Measurements from ENCODE around the gene GATA2.

GATA2 gene

GRCh38 chr3:128498901-128499530 lies 6.0 kb upstream of the GATA2 start:
- H3K27ac ChIP-seq (ENCODE audit: poor library complexity, severe bottlenecking) = no peak overlapping the region
- no peaks in the 10 kb centered on the region for H3K27me3 ChIP-seq (ENCODE audit: insufficient read depth, poor library complexity, severe bottlenecking)
- no peak overlapping the region for H3K4me3 ChIP-seq (ENCODE audit: severe bottlenecking)

GRCh38 chr3:128498127-128498626 lies 5.2 kb upstream of the GATA2 start:
- Histone ChIP-seq H3K9me3 (ENCODE audit: severe bottlenecking) (no peaks in the 10 kb centered on the region), H3K27ac (ENCODE audit: poor library complexity, severe bottlenecking) (no peak overlapping the region), H3K27me3 (ENCODE audit: insufficient read depth, poor library complexity, severe bottlenecking) (no peaks in the 10 kb centered on the region), H3K4me3 (ENCODE audit: severe bottlenecking) (peak overlapping the region; percentile 36), H3K36me3 (ENCODE audit: low read depth) (no peaks in the 10 kb centered on the region), H3K4me1 (ENCODE audit: insufficient read depth, poor library complexity, severe bottlenecking) (no peaks in the 10 kb centered on the region)
- TF ChIP-seq CTCF (IDR thresholded peaks at IDR 0.05; ENCODE audit: poor library complexity, severe bottlenecking) = peak; percentile 68
- DNase-seq (ENCODE audit: low spot score) = no peak
- ATAC-seq (ENCODE audit: low read depth) = no peak

More at GRCh38 chr3:128498901-128499530, 6.0 kb upstream of the GATA2 start:
- H3K4me1 ChIP-seq (ENCODE audit: insufficient read depth, poor library complexity, severe bottlenecking) = no peaks in the 10 kb centered on the region
- no peaks in the 10 kb centered on the region for H3K9me3 ChIP-seq (ENCODE audit: severe bottlenecking)
- H3K36me3 ChIP-seq (ENCODE audit: low read depth) = no peaks in the 10 kb centered on the region
- ATAC-seq (ENCODE audit: low read depth) (no peak), DNase-seq (ENCODE audit: low spot score) (no peak)
- TF ChIP-seq CTCF (IDR thresholded peaks at IDR 0.05; ENCODE audit: poor library complexity, severe bottlenecking) = no peak

GRCh38 chr3:128497305-128498126 lies 4.5 kb upstream of the GATA2 start:
- Histone ChIP-seq H3K36me3 (ENCODE audit: low read depth) (no peaks in the 10 kb centered on the region), H3K9me3 (ENCODE audit: severe bottlenecking) (no peaks in the 10 kb centered on the region), H3K27ac (ENCODE audit: poor library complexity, severe bottlenecking) (no peak overlapping the region), H3K27me3 (ENCODE audit: insufficient read depth, poor library complexity, severe bottlenecking) (no peaks in the 10 kb centered on the region), H3K4me3 (ENCODE audit: severe bottlenecking) (peak overlapping the region; percentile 36), H3K4me1 (ENCODE audit: insufficient read depth, poor library complexity, severe bottlenecking) (no peaks in the 10 kb centered on the region)
- DNase-seq (ENCODE audit: low spot score) (no peak), ATAC-seq (ENCODE audit: low read depth) (peak; percentile 54)
- TF ChIP-seq CTCF (IDR thresholded peaks at IDR 0.05; ENCODE audit: poor library complexity, severe bottlenecking) = peak; percentile 93

GRCh38 chr3:128496602-128497304 lies 3.8 kb upstream of the GATA2 start:
- Histone ChIP-seq H3K9me3 (ENCODE audit: severe bottlenecking) (no peaks in the 10 kb centered on the region), H3K27me3 (ENCODE audit: insufficient read depth, poor library complexity, severe bottlenecking) (no peaks in the 10 kb centered on the region), H3K4me1 (ENCODE audit: insufficient read depth, poor library complexity, severe bottlenecking) (no peaks in the 10 kb centered on the region), H3K4me3 (ENCODE audit: severe bottlenecking) (no peak overlapping the region), H3K36me3 (ENCODE audit: low read depth) (peaks cover 3% of the 10 kb centered on the region; the same call in 1 of the 2 replicates), H3K27ac (ENCODE audit: poor library complexity, severe bottlenecking) (no peak overlapping the region)
- TF ChIP-seq CTCF (IDR thresholded peaks at IDR 0.05; ENCODE audit: poor library complexity, severe bottlenecking) = no peak
- ATAC-seq (ENCODE audit: low read depth) (no peak), DNase-seq (ENCODE audit: low spot score) (no peak)

Measured in RWPE2 (cell line).